ENCODE results near the gene ZNF74. TPM values are rescaled to one million over a fixed set of nuclear protein-coding genes. Genes with fewer than 3 reads are reported as not detected.
A peak's percentile ranks its signal among the peaks of the same experiment; 100 is the strongest.

Gene ZNF74
- total and polyA plus RNA-seq, 3 donors from 2014 or later, result 4.1 to 11.8 (median 6.5) TPM

DNA sequence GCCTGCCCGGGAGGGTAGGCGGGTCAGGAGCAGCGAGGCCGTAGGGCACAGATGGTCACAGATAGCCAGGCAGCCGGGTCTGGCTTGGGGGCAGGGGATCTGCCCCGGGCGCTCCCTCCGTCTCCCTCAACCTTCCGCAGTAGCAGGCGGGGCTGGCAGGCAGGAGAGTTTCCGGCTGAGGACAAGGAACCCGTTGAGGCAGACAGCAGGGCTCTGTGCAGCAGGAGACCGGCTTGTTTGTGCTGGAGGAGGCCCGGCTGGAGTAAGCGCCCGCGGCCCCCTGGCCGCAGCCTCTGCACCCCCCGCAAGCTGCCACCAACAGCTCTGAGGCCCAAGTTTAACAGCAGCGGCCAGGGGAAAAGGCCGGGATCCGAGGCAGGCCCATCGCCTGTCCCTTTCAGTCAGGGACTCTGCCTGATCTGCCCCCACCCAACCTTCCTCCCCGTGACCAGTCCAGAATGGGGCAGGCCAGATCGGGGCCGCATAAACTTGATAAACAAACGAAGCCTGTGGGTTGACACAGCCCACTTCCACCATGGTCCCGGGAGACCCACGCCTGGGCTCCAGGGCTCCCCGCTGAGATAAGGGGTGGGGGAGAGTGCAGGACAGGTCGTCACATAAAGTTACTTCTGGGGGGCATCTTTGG, 30.1 kb downstream of the ZNF74 start:
- WGBS, 2 donors, result 42 to 56% methylated on average over 5 to 31 of the region's 31 CpGs
- TF ChIP-seq POLR2A (IDR thresholded peaks at IDR 0.05), result no peak
- TF ChIP-seq, protein P1, sequence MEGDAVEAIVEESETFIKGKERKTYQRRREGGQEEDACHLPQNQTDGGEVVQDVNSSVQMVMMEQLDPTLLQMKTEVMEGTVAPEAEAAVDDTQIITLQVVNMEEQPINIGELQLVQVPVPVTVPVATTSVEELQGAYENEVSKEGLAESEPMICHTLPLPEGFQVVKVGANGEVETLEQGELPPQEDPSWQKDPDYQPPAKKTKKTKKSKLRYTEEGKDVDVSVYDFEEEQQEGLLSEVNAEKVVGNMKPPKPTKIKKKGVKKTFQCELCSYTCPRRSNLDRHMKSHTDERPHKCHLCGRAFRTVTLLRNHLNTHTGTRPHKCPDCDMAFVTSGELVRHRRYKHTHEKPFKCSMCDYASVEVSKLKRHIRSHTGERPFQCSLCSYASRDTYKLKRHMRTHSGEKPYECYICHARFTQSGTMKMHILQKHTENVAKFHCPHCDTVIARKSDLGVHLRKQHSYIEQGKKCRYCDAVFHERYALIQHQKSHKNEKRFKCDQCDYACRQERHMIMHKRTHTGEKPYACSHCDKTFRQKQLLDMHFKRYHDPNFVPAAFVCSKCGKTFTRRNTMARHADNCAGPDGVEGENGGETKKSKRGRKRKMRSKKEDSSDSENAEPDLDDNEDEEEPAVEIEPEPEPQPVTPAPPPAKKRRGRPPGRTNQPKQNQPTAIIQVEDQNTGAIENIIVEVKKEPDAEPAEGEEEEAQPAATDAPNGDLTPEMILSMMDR (IDR thresholded peaks at IDR 0.05), result no peak
- DNase-seq, result no peak
- H3K4me3 ChIP-seq, result peak overlapping the region in 1 of 2 donors; percentile 50
- H3K9me3 ChIP-seq, result no peaks in the 10 kb centered on the region
- intact Hi-C loops (cut with DNase I; ENCODE audit: low total_unique reads), result loop anchor here (10.0 kb wide), 1 partner anchor 71 kb away; the partner anchor contains the start of gene KLHL22
- H3K27ac ChIP-seq, result peak overlapping the region in 1 of 2 donors; percentile 71
- H3K36me3 ChIP-seq (ENCODE audit: low read depth, missing control alignments), result no peaks in the 10 kb centered on the region
- H3K4me1 ChIP-seq, result peaks cover 25% of the 10 kb centered on the region
- H3K27me3 ChIP-seq, result no peaks in the 10 kb centered on the region

DNA sequence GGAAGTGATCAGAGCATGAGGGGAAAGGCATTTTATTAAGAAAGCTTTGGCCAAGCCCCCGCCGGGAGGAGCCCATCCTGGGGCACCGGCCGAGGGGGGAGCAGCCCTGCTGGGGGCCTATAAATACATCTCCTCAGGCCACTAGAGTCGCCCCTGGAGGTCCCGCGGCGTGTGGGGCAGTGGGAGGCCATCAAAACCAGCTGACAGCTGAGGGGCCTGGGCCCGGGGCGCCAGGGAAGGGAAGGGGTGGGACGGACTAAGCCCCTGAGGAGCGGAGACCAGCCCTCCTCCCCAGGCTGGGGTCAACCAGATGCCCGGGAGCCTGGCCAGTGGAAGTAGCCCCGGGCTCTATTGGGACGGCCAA, 30.6 kb downstream of the ZNF74 start:
- TF ChIP-seq, protein P1 (IDR thresholded peaks at IDR 0.05), result no peak
- TF ChIP-seq POLR2A (IDR thresholded peaks at IDR 0.05), result no peak
- intact Hi-C loops (cut with DNase I; ENCODE audit: low total_unique reads), result loop anchor here (10.0 kb wide), 1 partner anchor 70 kb away; the partner anchor contains the start of gene KLHL22
- DNase-seq, result no peak
- 36 to 72% methylated on average over 8 to 11 of the region's 15 CpGs for WGBS, 2 donors
- Histone ChIP-seq H3K36me3 (ENCODE audit: low read depth, missing control alignments) (no peaks in the 10 kb centered on the region), H3K4me1 (peaks cover 25% of the 10 kb centered on the region), H3K9me3 (no peaks in the 10 kb centered on the region), H3K4me3 (peak overlapping the region in 1 of 2 donors; percentile 50), H3K27ac (peak overlapping the region in 1 of 2 donors; percentile 71), H3K27me3 (no peaks in the 10 kb centered on the region)

DNA sequence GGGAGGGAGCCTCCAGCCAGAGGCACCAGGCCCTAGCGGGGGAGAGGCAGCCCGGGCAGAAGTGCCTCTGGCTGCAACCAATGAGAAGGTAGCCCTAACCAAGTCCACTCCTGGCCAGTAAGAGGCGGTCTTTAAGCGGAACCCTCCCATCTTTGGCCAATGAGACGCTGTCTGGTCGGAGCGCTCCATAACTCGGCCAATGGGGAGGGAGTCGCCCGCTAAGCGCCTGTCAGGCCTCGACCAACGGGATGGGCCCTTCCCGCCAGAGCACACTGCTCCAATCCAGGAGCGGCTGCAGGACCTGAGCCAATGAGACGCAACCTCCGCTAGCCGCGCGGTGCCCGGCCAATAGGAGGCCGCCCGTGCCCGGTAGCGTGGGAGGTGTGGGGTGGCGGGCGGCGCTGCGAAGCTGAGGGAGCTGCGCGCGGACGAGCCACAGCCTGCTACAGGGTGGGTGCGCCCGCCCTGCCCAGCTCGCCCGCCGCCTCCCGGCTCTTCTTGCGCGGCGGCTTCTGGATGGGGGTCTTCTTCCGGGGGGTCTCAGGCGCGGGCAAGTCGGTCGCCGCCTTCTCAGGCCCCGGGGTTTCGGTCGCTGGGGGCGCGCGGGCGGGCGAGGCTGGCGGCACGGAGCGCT, 31.1 kb downstream of the ZNF74 start:
- peaks cover 25% of the 10 kb centered on the region for H3K4me1 ChIP-seq
- H3K9me3 ChIP-seq, result no peaks in the 10 kb centered on the region
- no peaks in the 10 kb centered on the region for H3K36me3 ChIP-seq (ENCODE audit: low read depth, missing control alignments)
- DNase-seq, result peak; percentile 84
- TF ChIP-seq, protein P1 (IDR thresholded peaks at IDR 0.05), result no peak
- TF ChIP-seq POLR2A (IDR thresholded peaks at IDR 0.05), result no peak
- H3K27me3 ChIP-seq, result no peaks in the 10 kb centered on the region
- 75% methylated on average over 58 of the region's 59 CpGs; no CpG with 5 or more reads in 1 of the 2 donors for WGBS, 2 donors
- peak overlapping the region; percentile 42 to 50 for H3K4me3 ChIP-seq
- intact Hi-C loops (cut with DNase I; ENCODE audit: low total_unique reads), result loop anchor here (10.0 kb wide), 1 partner anchor 70 kb away; the partner anchor contains the start of gene KLHL22
- H3K27ac ChIP-seq, result peak overlapping the region in 1 of 2 donors; percentile 71

DNA sequence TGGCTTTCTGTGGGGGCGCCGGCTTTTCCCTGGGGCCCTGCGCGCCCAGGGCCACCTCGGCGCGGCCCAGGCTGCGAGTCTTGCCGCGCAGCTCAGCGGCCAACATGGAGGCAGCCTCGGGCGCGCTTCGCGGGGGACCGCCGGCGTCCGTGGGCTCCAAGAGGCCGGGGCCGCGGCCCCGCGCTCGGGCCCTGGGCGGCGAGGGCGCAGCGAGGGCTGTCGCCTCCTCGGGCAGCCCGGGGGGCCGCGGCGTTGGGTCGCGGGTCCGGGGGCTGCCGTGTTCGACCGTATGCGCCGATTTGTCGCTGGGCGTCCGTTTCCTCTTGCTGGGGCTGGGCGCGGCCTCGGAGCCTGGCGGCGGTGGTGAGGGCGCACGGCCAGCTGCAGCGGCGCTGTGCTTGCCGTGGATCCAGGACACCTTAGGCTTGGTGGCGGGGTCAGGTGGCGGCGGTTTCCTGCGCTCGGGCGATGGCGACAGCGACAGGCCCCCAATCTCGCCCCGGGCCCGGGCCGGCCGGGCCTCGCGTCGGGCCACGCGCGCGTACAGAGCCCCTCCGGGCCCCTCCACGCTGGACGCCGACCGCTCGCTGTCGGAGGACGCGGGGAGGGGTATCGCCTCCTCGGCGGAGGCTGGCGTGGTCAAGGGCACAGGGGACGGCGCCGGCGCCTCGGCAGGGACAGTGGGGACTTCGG, 31.8 kb downstream of the ZNF74 start:
- Histone ChIP-seq H3K27me3 (no peaks in the 10 kb centered on the region), H3K4me3 (peak overlapping the region; percentile 42 to 50), H3K36me3 (ENCODE audit: low read depth, missing control alignments) (no peaks in the 10 kb centered on the region), H3K9me3 (no peaks in the 10 kb centered on the region), H3K27ac (no peak overlapping the region), H3K4me1 (peaks cover 25% of the 10 kb centered on the region)
- no peak for TF ChIP-seq POLR2A (IDR thresholded peaks at IDR 0.05)
- TF ChIP-seq, protein P1 (IDR thresholded peaks at IDR 0.05), result no peak
- DNase-seq, result no peak
- intact Hi-C loops (cut with DNase I; ENCODE audit: low total_unique reads), result loop anchor here (10.0 kb wide), 1 partner anchor 69 kb away; the partner anchor contains the start of gene KLHL22
- 64 to 81% methylated on average over 25 to 92 of the region's 96 CpGs for WGBS, 2 donors
